Activated CD8-positive, alpha-beta T cell treated with anti-CD3 and anti-CD28 coated beads for 36 hours (primary cell): ENCODE data around the gene CGB7. TPM values are rescaled to one million over a fixed set of nuclear protein-coding genes. Genes with fewer than 3 reads are reported as not detected.

Source experiments
- ATAC-seq: fragments of 200-7000 bp; cut with Tn5 transposase; one replicate; pipeline ENCODE4 v1.10.0; 2021; ENCODE audit warnings: mild to moderate bottlenecking, moderate library complexity
- CTCF ChIA-PET: fragments of 350-600 bp; sonication (Branson Sonifier 250); formaldehyde crosslinking; loops from one replicate; lab custom pipeline; 2021; ENCODE audit warnings: antibody characterized with exemption; lab: Charles Lee
- POLR2A ChIA-PET: fragments of 350-600 bp; sonication (Branson Sonifier 250); formaldehyde crosslinking; loops from one replicate; lab custom pipeline; 2021; ENCODE audit warnings: antibody characterized with exemption; lab: Charles Lee
- DNase-seq: peaks from one replicate; pipeline ENCODE4 v3.0.0-alpha.2; 2020
- H3K27ac Mint-ChIP-seq: one replicate; pipeline ENCODE4 v1.8.0; 2021; ENCODE audit warnings: mild to moderate bottlenecking, mixed read lengths
- H3K27me3 Mint-ChIP-seq: one replicate; pipeline ENCODE4 v1.8.0; 2021; ENCODE audit warnings: mixed read lengths
- H3K36me3 Mint-ChIP-seq: one replicate; pipeline ENCODE4 v1.8.0; 2021; ENCODE audit warnings: low read depth, mixed read lengths
- H3K4me1 Mint-ChIP-seq: one replicate; pipeline ENCODE4 v1.8.0; 2021; ENCODE audit warnings: low read depth, mixed read lengths
- H3K4me3 Mint-ChIP-seq: one replicate; pipeline ENCODE4 v1.8.0; 2021; ENCODE audit warnings: mild to moderate bottlenecking, moderate library complexity, mixed read lengths
- H3K9me3 Mint-ChIP-seq: one replicate; pipeline ENCODE4 v1.8.0; 2021; ENCODE audit warnings: mixed read lengths
- CTCF ChIP-seq: fragments of 200-600 bp; IDR thresholded peaks from one replicate; pipeline ENCODE4 v1.8.0; 2022; ENCODE audit warnings: antibody characterized with exemption, mild to moderate bottlenecking
- intact Hi-C: fragments of 100-400 bp; cut with micrococcal nuclease; formaldehyde crosslinking; loops from one replicate; pipeline ENCODE4 v1.10.0; 2022
- total RNA-seq, 2 experiments: library from RNA; stranded (reverse); gene quantifications; one replicate each; pipeline ENCODE4 v1.2.3, GENCODE V29; 2021

CGB7 gene
- total RNA-seq, 2 experiments from 2014 or later, result not detected

- Mint-ChIP-seq H3K27me3 (no peaks in the 10 kb centered on the region), H3K9me3 (no peaks in the 10 kb centered on the region), H3K4me3 (no peak overlapping the region), H3K36me3 (peaks cover 52% of the 10 kb centered on the region), H3K27ac (no peak overlapping the region), H3K4me1 (peaks cover 21% of the 10 kb centered on the region)
- ATAC-seq, result no peak
- intact Hi-C loops, result loop anchor here (5.0 kb wide), 1 partner anchor 53 kb away; no protein-coding TSS in a partner anchor
- no peak for DNase-seq
- ChIA-PET POLR2A (interaction anchor here (0.6 to 2.2 kb wide), 7 partner anchors 8 to 815 kb away, joined by 3 to 14 read pairs (median 6); partner anchors contain the start of gene PPFIA3), CTCF (interaction anchor here (0.7 to 3.1 kb wide), 6 partner anchors 11 to 114 kb away, joined by 3 to 19 read pairs (median 6); partner anchors contain the start of gene LIN7B)
- TF ChIP-seq CTCF, result no peak
Measured at GRCh38 chr19:49094505-49095482, 37.2 kb upstream of the CGB7 start.

- POLR2A ChIA-PET, result interaction anchor here (1.5 kb wide), 1 partner anchor 93 kb away, joined by 5 read pairs; no protein-coding TSS in a partner anchor
- ATAC-seq (no peak), DNase-seq (no peak)
- no peak for TF ChIP-seq CTCF
- Mint-ChIP-seq H3K4me1 (peaks cover 29% of the 10 kb centered on the region), H3K4me3 (no peak overlapping the region), H3K27me3 (no peaks in the 10 kb centered on the region), H3K9me3 (no peaks in the 10 kb centered on the region), H3K36me3 (peaks cover 48% of the 10 kb centered on the region), H3K27ac (no peak overlapping the region)
- intact Hi-C loops, result no loop called here
- CTCF ChIA-PET, result interaction anchor here (1.1 kb wide), 1 partner anchor 122 kb away, joined by 3 read pairs; no protein-coding TSS in a partner anchor
Measured at GRCh38 chr19:49092686-49093085, 35.1 kb upstream of the CGB7 start.

- no peaks in the 10 kb centered on the region for H3K27me3 Mint-ChIP-seq
- peaks cover 54% of the 10 kb centered on the region for H3K36me3 Mint-ChIP-seq
- H3K9me3 Mint-ChIP-seq, result no peaks in the 10 kb centered on the region
- ATAC-seq (no peak), DNase-seq (peak; percentile 31)
- ChIA-PET CTCF (no interaction called here), POLR2A (interaction anchor here (1.5 kb wide), 1 partner anchor 92 kb away, joined by 5 read pairs; no protein-coding TSS in a partner anchor)
- no peak for TF ChIP-seq CTCF
- peak overlapping the region; percentile 68 for H3K27ac Mint-ChIP-seq
- H3K4me1 Mint-ChIP-seq, result peaks cover 37% of the 10 kb centered on the region
- H3K4me3 Mint-ChIP-seq, result no peak overlapping the region
- intact Hi-C loops, result no loop called here
Measured at GRCh38 chr19:49091391-49092038, 34.0 kb upstream of the CGB7 start.

- Mint-ChIP-seq H3K27me3 (no peaks in the 10 kb centered on the region), H3K4me1 (peaks cover 40% of the 10 kb centered on the region), H3K36me3 (peaks cover 42% of the 10 kb centered on the region), H3K4me3 (peak overlapping the region; percentile 99), H3K9me3 (no peaks in the 10 kb centered on the region), H3K27ac (peak overlapping the region; percentile 94)
- TF ChIP-seq CTCF, result no peak
- intact Hi-C loops, result no loop called here
- no peak for ATAC-seq
- no peak for DNase-seq
- CTCF ChIA-PET, result interaction anchor here (0.7 to 3.9 kb wide), 6 partner anchors 11 to 215 kb away, joined by 3 to 52 read pairs (median 4); no protein-coding TSS in a partner anchor
- POLR2A ChIA-PET, result interaction anchor here (0.7 to 2.4 kb wide), 5 partner anchors 9 to 27 kb away, joined by 3 to 10 read pairs (median 5); partner anchors contain the start of gene LIN7B
Measured at GRCh38 chr19:49086296-49086695, 28.7 kb upstream of the CGB7 start.
